H1 (cell line): Measurements from ENCODE around the gene ZNF699. TPM values are rescaled to one million over a fixed set of nuclear protein-coding genes. Genes with fewer than 3 reads are reported as not detected.

ENCODE experiments used
- polyA plus RNA-seq, 7 experiments: library from polyadenylated mRNA; depleted of rRNA in 3 of 7; stranded (reverse) in 5 of 7; unstranded in 2 of 7; fragments of >200 nt in 5 of 7; fragments of 200-250 nt in 2 of 7; gene quantifications; 1 replicate in 5 of 7; 2 replicates in 1 of 7; 4 replicates in 1 of 7; pipeline versions ENCODE4 v1.2.1 to v1.2.3, GENCODE V29; 2011 to 2013; ENCODE audit warnings: missing spikeins in 2 of 7, mixed read lengths in 2 of 7
- total RNA-seq: library from RNA; stranded (reverse); fragmentation: NEBNext Ultra II Directional; extraction: Animal tissue kit (Norgen Biotek cat#: 25700); gene quantifications from 2 replicates; pipeline ENCODE4 v1.2.1, GENCODE V29; 2021

The ZNF699 gene
- total and polyA plus RNA-seq, 2 of the 8 experiments (the other 6 are each of a cell fraction or from before 2014, with no cell fraction given): 1.00 to 3.3 TPM

Other genes with a start within 250 kb of the ZNF699 start
- not detected in 2 replicates for gene OR1M1, start 222.8 kb downstream of the ZNF699 start, total RNA-seq
- 0.12 TPM in 1 of 2 replicates, not detected in the other for gene OR1M1, start 222.8 kb downstream of the ZNF699 start, polyA plus RNA-seq (2011; rRNA removed)
- not detected in 2 replicates for gene OR7G2, start 202.4 kb downstream of the ZNF699 start, total RNA-seq
- gene OR7G2, start 202.4 kb downstream of the ZNF699 start, polyA plus RNA-seq (2011; rRNA removed): not detected in 2 replicates
- not detected in 2 replicates for gene OR7G1, start 194.1 kb downstream of the ZNF699 start, total RNA-seq
- not detected in 2 replicates for gene OR7G1, start 194.1 kb downstream of the ZNF699 start, polyA plus RNA-seq (2011; rRNA removed)
- not detected in 2 replicates for gene OR7G3, start 182.9 kb downstream of the ZNF699 start, total RNA-seq
- gene OR7G3, start 182.9 kb downstream of the ZNF699 start, polyA plus RNA-seq (2011; rRNA removed): not detected in 2 replicates
- 41.5 and 42.1 TPM in 2 replicates for gene ZNF317, start 169.4 kb downstream of the ZNF699 start, total RNA-seq
- gene ZNF317, start 169.4 kb downstream of the ZNF699 start, polyA plus RNA-seq (2011; rRNA removed): 20.2 and 22.6 TPM in 2 replicates
- not detected in 2 replicates for gene OR7D2, start 130.9 kb downstream of the ZNF699 start, total RNA-seq
- 0.02 and 0.06 TPM in 2 replicates for gene OR7D2, start 130.9 kb downstream of the ZNF699 start, polyA plus RNA-seq (2011; rRNA removed)
- not detected in 2 replicates for gene OR7D4, start 90.2 kb downstream of the ZNF699 start, total RNA-seq
- gene OR7D4, start 90.2 kb downstream of the ZNF699 start, polyA plus RNA-seq (2011; rRNA removed): not detected in 2 replicates
- not detected in 2 replicates for gene OR7E24, start 58.9 kb downstream of the ZNF699 start, total RNA-seq
- gene OR7E24, start 58.9 kb downstream of the ZNF699 start, polyA plus RNA-seq (2011; rRNA removed): not detected in 2 replicates
- 17.6 and 19.0 TPM in 2 replicates for gene ZNF559, start 14.3 kb upstream of the ZNF699 start, total RNA-seq
- gene ZNF559, start 14.3 kb upstream of the ZNF699 start, polyA plus RNA-seq (2011; rRNA removed): 3.2 and 10.2 TPM in 2 replicates
- gene ZNF177, start 53.2 kb upstream of the ZNF699 start, total RNA-seq: 5.9 and 7.7 TPM in 2 replicates
- 2.1 and 3.1 TPM in 2 replicates for gene ZNF177, start 53.2 kb upstream of the ZNF699 start, polyA plus RNA-seq (2011; rRNA removed)
- gene ZNF266, start 125.7 kb upstream of the ZNF699 start, total RNA-seq: 14.2 and 15.3 TPM in 2 replicates
- 6.6 and 15.6 TPM in 2 replicates for gene ZNF266, start 125.7 kb upstream of the ZNF699 start, polyA plus RNA-seq (2011; rRNA removed)
- gene ZNF560, start 188.8 kb upstream of the ZNF699 start, total RNA-seq: not detected in 2 replicates
- gene ZNF560, start 188.8 kb upstream of the ZNF699 start, polyA plus RNA-seq (2011; rRNA removed): 0.02 TPM in 1 of 2 replicates, not detected in the other
- 27.9 and 30.9 TPM in 2 replicates for gene ZNF426, start 228.8 kb upstream of the ZNF699 start, total RNA-seq
- gene ZNF426, start 228.8 kb upstream of the ZNF699 start, polyA plus RNA-seq (2011; rRNA removed): 2.9 and 3.6 TPM in 2 replicates